ENCODE results near the gene TEX14. TPM values are rescaled to one million over a fixed set of nuclear protein-coding genes. Genes with fewer than 3 reads are reported as not detected.
"Not testable (repeated sequence)": the region's sequence is repeated elsewhere in the genome, so short reads cannot be mapped to it uniquely, and the experiment has no call there.

Gene TEX14
- total RNA-seq, 1 donor from 2014 or later, result 0.05 TPM

- Mint-ChIP-seq H3K4me3 (ENCODE audit: unreplicated experiment) (no peak overlapping the region), H3K36me3 (ENCODE audit: low read depth) (no peaks in the 10 kb centered on the region), H3K27ac (ENCODE audit: unreplicated experiment) (no peak overlapping the region), H3K4me1 (ENCODE audit: low read depth) (peaks cover 15% of the 10 kb centered on the region), H3K9me3 (ENCODE audit: low read depth) (no peaks in the 10 kb centered on the region), H3K27me3 (ENCODE audit: low read depth) (no peaks in the 10 kb centered on the region)
- no peak for TF ChIP-seq CTCF (IDR thresholded peaks at IDR 0.05)
- DNase-seq (ENCODE audit: low spot score), result no peak
Observed at GRCh38 chr17:58688521-58688920, 3.3 kb downstream of the TEX14 start.

- Mint-ChIP-seq H3K4me3 (ENCODE audit: unreplicated experiment) (no peak overlapping the region), H3K4me1 (ENCODE audit: low read depth) (no peaks in the 10 kb centered on the region), H3K36me3 (ENCODE audit: low read depth) (no peaks in the 10 kb centered on the region), H3K9me3 (ENCODE audit: low read depth) (no peaks in the 10 kb centered on the region), H3K27me3 (ENCODE audit: low read depth) (no peaks in the 10 kb centered on the region), H3K27ac (ENCODE audit: unreplicated experiment) (no peak overlapping the region)
- TF ChIP-seq CTCF (IDR thresholded peaks at IDR 0.05), result no peak
- DNase-seq (ENCODE audit: low spot score), result no peak
Observed at GRCh38 chr17:58686980-58687379, 4.9 kb downstream of the TEX14 start.

- H3K36me3 Mint-ChIP-seq (ENCODE audit: low read depth); DNase-seq (ENCODE audit: low spot score); H3K9me3 Mint-ChIP-seq (ENCODE audit: low read depth); H3K27me3 Mint-ChIP-seq (ENCODE audit: low read depth); H3K4me1 Mint-ChIP-seq (ENCODE audit: low read depth); H3K27ac Mint-ChIP-seq (ENCODE audit: unreplicated experiment); H3K4me3 Mint-ChIP-seq (ENCODE audit: unreplicated experiment): not testable (repeated sequence)
Observed at GRCh38 chr17:58684462-58684861, 7.4 kb downstream of the TEX14 start.

GRCh38 chr17:58684003-58684402 lies 7.8 kb downstream of the TEX14 start:
- no peaks in the 10 kb centered on the region for H3K36me3 Mint-ChIP-seq (ENCODE audit: low read depth)
- no peak overlapping the region for H3K27ac Mint-ChIP-seq (ENCODE audit: unreplicated experiment)
- DNase-seq (ENCODE audit: low spot score), result peak; percentile 11
- no peaks in the 10 kb centered on the region for H3K9me3 Mint-ChIP-seq (ENCODE audit: low read depth)
- no peak overlapping the region for H3K4me3 Mint-ChIP-seq (ENCODE audit: unreplicated experiment)
- H3K27me3 Mint-ChIP-seq (ENCODE audit: low read depth), result no peaks in the 10 kb centered on the region
- H3K4me1 Mint-ChIP-seq (ENCODE audit: low read depth), result peaks cover 9% of the 10 kb centered on the region
- TF ChIP-seq CTCF (IDR thresholded peaks at IDR 0.05), result no peak

- Mint-ChIP-seq H3K27ac (ENCODE audit: unreplicated experiment) (no peak overlapping the region), H3K4me1 (ENCODE audit: low read depth) (peaks cover 13% of the 10 kb centered on the region), H3K36me3 (ENCODE audit: low read depth) (no peaks in the 10 kb centered on the region), H3K27me3 (ENCODE audit: low read depth) (no peaks in the 10 kb centered on the region), H3K9me3 (ENCODE audit: low read depth) (no peaks in the 10 kb centered on the region), H3K4me3 (ENCODE audit: unreplicated experiment) (no peak overlapping the region)
- DNase-seq (ENCODE audit: low spot score), result peak; percentile 19
- TF ChIP-seq CTCF (IDR thresholded peaks at IDR 0.05), result no peak
Observed at GRCh38 chr17:58680038-58680369, 11.8 kb downstream of the TEX14 start.

- no peaks in the 10 kb centered on the region for H3K27me3 Mint-ChIP-seq (ENCODE audit: low read depth)
- peak overlapping the region; percentile 18 for H3K27ac Mint-ChIP-seq (ENCODE audit: unreplicated experiment)
- H3K9me3 Mint-ChIP-seq (ENCODE audit: low read depth), result no peaks in the 10 kb centered on the region
- H3K4me1 Mint-ChIP-seq (ENCODE audit: low read depth), result peaks cover 13% of the 10 kb centered on the region
- H3K36me3 Mint-ChIP-seq (ENCODE audit: low read depth), result no peaks in the 10 kb centered on the region
- no peak for DNase-seq (ENCODE audit: low spot score)
- TF ChIP-seq CTCF (IDR thresholded peaks at IDR 0.05), result peak; percentile 24
- no peak overlapping the region for H3K4me3 Mint-ChIP-seq (ENCODE audit: unreplicated experiment)
Observed at GRCh38 chr17:58679263-58680037, 12.4 kb downstream of the TEX14 start.

GRCh38 chr17:58678287-58678686 lies 13.6 kb downstream of the TEX14 start:
- not testable (repeated sequence) for H3K4me3 Mint-ChIP-seq (ENCODE audit: unreplicated experiment); H3K27me3 Mint-ChIP-seq (ENCODE audit: low read depth); H3K27ac Mint-ChIP-seq (ENCODE audit: unreplicated experiment); H3K36me3 Mint-ChIP-seq (ENCODE audit: low read depth); DNase-seq (ENCODE audit: low spot score); H3K9me3 Mint-ChIP-seq (ENCODE audit: low read depth)
- peaks cover 13% of the 10 kb centered on the region for H3K4me1 Mint-ChIP-seq (ENCODE audit: low read depth)
